HepG2 (cell line): ENCODE data around the gene ANO10. TPM values are rescaled to one million over a fixed set of nuclear protein-coding genes. Genes with fewer than 3 reads are reported as not detected.

Experiments used
- ATAC-seq: fragments of 200-7000 bp; cut with Tn5 transposase; 3 replicates; pipeline ENCODE4 v1.9.1; 2020; ENCODE audit warnings: mild to moderate bottlenecking, moderate library complexity
- BruUV-seq: library from RNA; stranded (reverse); fragments of 400-500 nt; replicated peaks from 2 replicates; lab custom pipeline; 2021; lab: Mats Ljungman, UMichigan
- CTCF ChIA-PET: fragments of 300-600 bp; formaldehyde crosslinking; extraction: SDS; loops from one replicate; lab custom pipeline; 2021; ENCODE audit warnings: low total read pairs, inconsistent platforms, low intra/inter-chr PET ratio; lab: Yijun Ruan, JAX
- POLR2A ChIA-PET: fragments of 350-600 bp; sonication (Branson Sonifier 250); formaldehyde crosslinking; loops from one replicate; lab custom pipeline; 2020; ENCODE audit warnings: antibody characterized with exemption, inconsistent platforms; lab: Yijun Ruan, JAX
- DNase-seq: peaks from one replicate; pipeline ENCODE4 v3.0.0-alpha.2; 2015; ENCODE audit warnings: low spot score
- FAIRE-seq: peaks from 3 replicates; lab custom pipeline; 2011; peaks lifted over from hg19 to GRCh38; lab: Jason Lieb, UNC
- H2AFZ ChIP-seq: one replicate; pipeline ENCODE4 v1.6.1; 2011; ENCODE audit warnings: low read length, inconsistent platforms
- H3K27ac ChIP-seq: fragments of 300-600 bp; 3 replicates; pipeline ENCODE4 v1.8.0; 2011; ENCODE audit warnings: mixed run types, mild to moderate bottlenecking, mixed read lengths, low read length, inconsistent platforms; ENCODE audit not compliant: insufficient read depth; ENCODE audit errors: extremely low read length
- H3K27me3 ChIP-seq, 2 experiments: fragments of 200-600 bp in 1 of 2; 2 replicates in 1 of 2; 3 replicates in 1 of 2; pipeline versions ENCODE4 v1.6.0 to v1.8.0; 2011; ENCODE audit warnings: low read length in 2 of 2, mild to moderate bottlenecking in 2 of 2, moderate library complexity in 2 of 2, inconsistent platforms in 1 of 2; ENCODE audit not compliant: insufficient read depth in 2 of 2, control insufficient read depth in 1 of 2
- H3K36me3 ChIP-seq, 2 experiments: fragments of 200-600 bp in 1 of 2; replicated peaks in 1 of 2; 2 replicates in 1 of 2; 3 replicates in 1 of 2; pipeline versions ENCODE4 v1.5.1 to v1.8.0; 2011; ENCODE audit warnings: low read length in 2 of 2, inconsistent platforms in 1 of 2; ENCODE audit not compliant: insufficient read depth in 2 of 2, control insufficient read depth in 1 of 2
- H3K4me1 ChIP-seq: 2 replicates; pipeline ENCODE4 v1.5.1; 2012; ENCODE audit warnings: low read length, inconsistent platforms; ENCODE audit not compliant: insufficient read depth
- H3K4me2 ChIP-seq: 2 replicates; pipeline ENCODE4 v1.6.0; 2011; ENCODE audit warnings: low read depth, low read length, inconsistent platforms
- H3K4me3 ChIP-seq, 3 experiments: fragments of 200-600 bp in 1 of 3; sonication (generic), shearing (Covaris generic) in 1 of 3; replicated peaks in 1 of 3; 2 replicates each; pipeline ENCODE4 v1.5.1; 2011 to 2016; ENCODE audit warnings: low read length in 3 of 3, inconsistent platforms in 2 of 3, low read depth in 2 of 3, mild to moderate bottlenecking in 2 of 3, control low read depth in 1 of 3, mixed read lengths in 1 of 3; ENCODE audit not compliant: insufficient read depth in 1 of 3
- H3K79me2 ChIP-seq: one replicate; pipeline ENCODE4 v1.6.1; 2011; ENCODE audit warnings: low read length, inconsistent platforms; ENCODE audit not compliant: insufficient read depth
- H3K9ac ChIP-seq: 2 replicates; pipeline ENCODE4 v1.6.0; 2011; ENCODE audit warnings: mild to moderate bottlenecking, low read depth, low read length, inconsistent platforms; ENCODE audit not compliant: insufficient read depth
- H3K9me3 ChIP-seq: 2 replicates; pipeline ENCODE4 v1.5.1; 2012; ENCODE audit warnings: mild to moderate bottlenecking, low read length
- H4K20me1 ChIP-seq: 2 replicates; pipeline ENCODE4 v1.6.0; 2011; ENCODE audit warnings: inconsistent platforms, mild to moderate bottlenecking, low read length, moderate library complexity; ENCODE audit not compliant: insufficient read depth
- ARHGAP35 ChIP-seq: sonication (generic); formaldehyde crosslinking; IDR thresholded peaks from 2 replicates; pipeline ENCODE4 v1.9.0; 2022; ENCODE audit warnings: mild to moderate bottlenecking, inconsistent platforms, moderate library complexity, missing genetic modification reagents, borderline replicate concordance
- BATF2 ChIP-seq: sonication (generic); formaldehyde crosslinking; IDR thresholded peaks from 2 replicates; pipeline ENCODE4 v1.8.0; 2022; ENCODE audit warnings: mild to moderate bottlenecking, missing genetic modification reagents, moderate library complexity
- CEBPB ChIP-seq: IDR thresholded peaks from 2 replicates; pipeline ENCODE4 v1.6.1; 2011; ENCODE audit warnings: low read depth, low read length, improper control_type of control experiment, borderline replicate concordance
- FOSL1 ChIP-seq: sonication (generic); formaldehyde crosslinking; IDR thresholded peaks from 2 replicates; pipeline ENCODE4 v1.9.0; 2021; ENCODE audit warnings: missing genetic modification reagents, borderline replicate concordance
- MXI1 ChIP-seq: IDR thresholded peaks from 3 replicates; pipeline ENCODE4 v1.6.1; 2012; ENCODE audit warnings: low read depth, low read length, inconsistent platforms, borderline replicate concordance
- TGIF2 ChIP-seq: IDR thresholded peaks from 2 replicates; pipeline ENCODE4 v1.6.1; 2016; ENCODE audit warnings: control low read depth, missing compliant biosample characterization
- U2AF1 ChIP-seq: fragments of 200-400 bp; formaldehyde crosslinking; optimal IDR thresholded peaks from 2 replicates; pipeline ENCODE3; 2017; ENCODE audit warnings: mild to moderate bottlenecking, low read depth, low read length
- ZGPAT ChIP-seq: IDR thresholded peaks from 2 replicates; pipeline ENCODE4 v1.6.1; 2016; ENCODE audit warnings: mild to moderate bottlenecking
- ZNF235 ChIP-seq: sonication (generic); formaldehyde crosslinking; IDR thresholded peaks from 2 replicates; pipeline ENCODE4 v1.8.1; 2023; ENCODE audit warnings: mild to moderate bottlenecking, missing genetic modification reagents, borderline replicate concordance
- ZNF780A ChIP-seq: sonication (generic); formaldehyde crosslinking; IDR thresholded peaks from 2 replicates; pipeline ENCODE4 v1.8.0; 2022; ENCODE audit warnings: mild to moderate bottlenecking, missing genetic modification reagents, moderate library complexity
- WGBS: methylation state at CpG from one replicate; pipeline ENCODE4 v1.1.6; 2017; ENCODE audit warnings: low lambda C conversion rate; 5-methylcytosine and 5-hydroxymethylcytosine counted together
- in situ Hi-C: cut with HindIII; loops from 2 replicates; pipeline ENCODE4 v1.10.0; 2017; ENCODE audit warnings: low pct_unique_long_range_greater_than_20kb; ENCODE audit not compliant: extremely low pct_ligation_motif_present
- intact Hi-C: fragments of 100-400 bp; cut with micrococcal nuclease; formaldehyde crosslinking; loops from one replicate; pipeline ENCODE4 v1.10.0; 2022; ENCODE audit not compliant: unreplicated experiment
- polyA plus RNA-seq, 8 experiments: library from polyadenylated mRNA; depleted of rRNA in 3 of 8; stranded (reverse) in 7 of 8; unstranded in 1 of 8; fragments of >200 nt; fragmentation: Illumina TruSeq in 4 of 8; extraction: Trizol in 4 of 8; gene quantifications; 2 replicates each; pipeline versions ENCODE4 v1.2.1 to v1.2.3, GENCODE V29; 2011 to 2016; ENCODE audit warnings: low read depth in 4 of 8, missing spikeins in 1 of 8, mixed read lengths in 1 of 8; ENCODE audit not compliant: insufficient read depth in 1 of 8
- total RNA-seq, 5 experiments: library from RNA; depleted of rRNA; stranded (reverse); fragments of >200 nt; fragmentation: Illumina TruSeq; extraction: Trizol; gene quantifications; 2 replicates each; pipeline ENCODE4 v1.2.3, GENCODE V29; 2016; ENCODE audit warnings: low read depth in 1 of 5

Gene ANO10
- total and polyA plus RNA-seq, 2 of the 13 experiments (the other 11 are each of a cell fraction or from before 2014, with no cell fraction given) = 10.4 to 13.1 TPM

- H3K27ac ChIP-seq = no peak overlapping the region
- no peak overlapping the region for H2AFZ ChIP-seq
- no peaks in the 10 kb centered on the region for H4K20me1 ChIP-seq
- H3K9me3 ChIP-seq = no peaks in the 10 kb centered on the region
- 28% methylated on average over 2 of the region's 2 CpGs for WGBS
- ATAC-seq (no peak), FAIRE-seq (no peak), DNase-seq (no peak)
- H3K4me3 ChIP-seq = no peak overlapping the region
- intact Hi-C loops = no loop called here
- H3K27me3 ChIP-seq = no peaks in the 10 kb centered on the region
- POLR2A ChIA-PET = no interaction called here
- no peaks in the 10 kb centered on the region for H3K36me3 ChIP-seq
- H3K4me2 ChIP-seq = no peak overlapping the region
- TF ChIP-seq ARHGAP35 (no peak), BATF2 (CRISPR knock-in tag) (no peak), ZNF235 (CRISPR knock-in tag) (no peak), TGIF2 (CRISPR knock-in tag) (no peak), ZGPAT (no peak), FOSL1 (no peak), ZNF780A (no peak), CEBPB (no peak), U2AF1 (no peak), MXI1 (no peak)
- no TSS peak for BruUV-seq
- H3K4me1 ChIP-seq = peaks cover 15% of the 10 kb centered on the region
- in situ Hi-C loops = no loop called here
- no peak overlapping the region for H3K9ac ChIP-seq
- no peaks in the 10 kb centered on the region for H3K79me2 ChIP-seq
- CTCF ChIA-PET = no interaction called here
These were observed 227.7 kb downstream of the ANO10 start for GRCh38 chr3:43394041-43394554.
